ENCODE measurements around the gene MTNR1A. TPM values are rescaled to one million over a fixed set of nuclear protein-coding genes. Genes with fewer than 3 reads are reported as not detected.

Gene MTNR1A
- total and polyA plus RNA-seq, 9 of the 15 experiments (the other 6 are each of a cell fraction or from before 2014, with no cell fraction given), result 0.09 to 0.12 (median 0.10) TPM; not detected in 5

GRCh38 chr4:186500721-186501304, 54.6 kb downstream of the MTNR1A start (continued):
- TF ChIP-seq E2F6 (IDR thresholded peaks at IDR 0.05; ENCODE audit: borderline replicate concordance in 1 of 2, extremely low read depth in 1 of 2, insufficient read depth in 1 of 2, insufficient read length in 1 of 2, low read depth in 1 of 2, low read length in 1 of 2, poor library complexity in 1 of 2, severe bottlenecking in 1 of 2) (peak; percentile 82 to 85), U2AF1 (optimal IDR thresholded peaks at IDR 0.05; ENCODE audit: low read depth, low read length) (no peak), CBX3 (IDR thresholded peaks at IDR 0.05; ENCODE audit: borderline replicate concordance in 1 of 2, low read length in 2 of 2) (peak in 1 of 2 experiments; percentile 80; a peak in 1 of 3 replicates), TEAD1 (CRISPR knock-in tag; IDR thresholded peaks at IDR 0.05) (peak in 1 of 2 experiments; percentile 62; a peak in 1 of 4 replicates), BCOR (IDR thresholded peaks at IDR 0.05) (peak; percentile 25; the same call in 1 of the 2 replicates), TAF7 (tag; IDR thresholded peaks at IDR 0.05) (peak; percentile 79), EWSR1 (IDR thresholded peaks at IDR 0.05; ENCODE audit: borderline replicate concordance, low read depth, partially characterized antibody) (no peak), NFIX (CRISPR knock-in tag; IDR thresholded peaks at IDR 0.05; ENCODE audit: low read depth) (no peak), CTBP1 (IDR thresholded peaks at IDR 0.05; ENCODE audit: borderline replicate concordance) (peak; percentile 61; the same call in 1 of the 2 replicates), MAX (CRISPR knock-in tag; IDR thresholded peaks at IDR 0.05) (peak; percentile 92), OTX1 (CRISPR knock-in tag; IDR thresholded peaks at IDR 0.05) (no peak), BHLHE40 (IDR thresholded peaks at IDR 0.05; ENCODE audit: low read length) (peak; percentile 97), PHF8 (IDR thresholded peaks at IDR 0.05; ENCODE audit: borderline replicate concordance, low read length) (peak; percentile 37), PML (IDR thresholded peaks at IDR 0.05; ENCODE audit: low read length) (peak; percentile 83), NKRF (IDR thresholded peaks at IDR 0.05; ENCODE audit: borderline replicate concordance) (peak; percentile 62; the same call in 1 of the 2 replicates), FOXK1 (CRISPR knock-in tag; IDR thresholded peaks at IDR 0.05; ENCODE audit: borderline replicate concordance) (0 out of 2 replicates have a peak, but pooled peaks have one; percentile 38), HDAC1 (IDR thresholded peaks at IDR 0.05) (peak in 1 of 2 experiments; percentile 33; a peak in 1 of 4 replicates)
